Activated naive CD8-positive, alpha-beta T cell treated with anti-CD3 and anti-CD28 coated beads, Interleukin-2, amount 50 U/mL, for 24 hours (primary cell): ENCODE data around the gene PVALEF.
A peak's percentile ranks its signal among the peaks of the same experiment; 100 is the strongest.

Experiments
- ATAC-seq: fragments of 150-1000 bp; cut with Tn5 transposase; one replicate; pipeline ENCODE4 v1.10.0; 2021
- DNase-seq: peaks from one replicate; pipeline ENCODE4 v3.0.0; 2021
- H3K27ac Mint-ChIP-seq: one replicate; pipeline ENCODE4 v1.8.0; 2021; ENCODE audit warnings: mild to moderate bottlenecking, mixed read lengths
- H3K27me3 Mint-ChIP-seq: one replicate; pipeline ENCODE4 v1.8.0; 2021; ENCODE audit warnings: mixed read lengths
- H3K36me3 Mint-ChIP-seq: one replicate; pipeline ENCODE4 v1.8.0; 2021; ENCODE audit warnings: low read depth, mixed read lengths
- H3K4me1 Mint-ChIP-seq: one replicate; pipeline ENCODE4 v1.8.0; 2021; ENCODE audit warnings: mixed read lengths
- H3K4me3 Mint-ChIP-seq: one replicate; pipeline ENCODE4 v1.8.0; 2021; ENCODE audit warnings: mild to moderate bottlenecking, moderate library complexity, mixed read lengths
- H3K9me3 Mint-ChIP-seq: one replicate; pipeline ENCODE4 v1.8.0; 2021; ENCODE audit warnings: mixed read lengths

Gene PVALEF

GRCh38 chr17:81125573-81126081 lies 39.7 kb upstream of the PVALEF start:
- no peak for ATAC-seq
- no peaks in the 10 kb centered on the region for H3K36me3 Mint-ChIP-seq

GRCh38 chr17:81126281-81127132 lies 38.8 kb upstream of the PVALEF start:
- H3K4me1 Mint-ChIP-seq: no peaks in the 10 kb centered on the region
- H3K4me3 Mint-ChIP-seq: no peak overlapping the region
- DNase-seq: no peak
- H3K27ac Mint-ChIP-seq: no peak overlapping the region
- no peaks in the 10 kb centered on the region for H3K9me3 Mint-ChIP-seq
- ATAC-seq: no peak
- no peaks in the 10 kb centered on the region for H3K27me3 Mint-ChIP-seq
- H3K36me3 Mint-ChIP-seq: no peaks in the 10 kb centered on the region

More at GRCh38 chr17:81125573-81126081, 39.7 kb upstream of the PVALEF start:
- no peaks in the 10 kb centered on the region for H3K9me3 Mint-ChIP-seq
- no peaks in the 10 kb centered on the region for H3K27me3 Mint-ChIP-seq
- no peaks in the 10 kb centered on the region for H3K4me1 Mint-ChIP-seq
- no peak overlapping the region for H3K27ac Mint-ChIP-seq
- no peak overlapping the region for H3K4me3 Mint-ChIP-seq
- no peak for DNase-seq

- H3K27me3 Mint-ChIP-seq: no peaks in the 10 kb centered on the region
Measured at GRCh38 chr17:81127133-81127455, 38.2 kb upstream of the PVALEF start.

GRCh38 chr17:81127526-81128177 lies 37.7 kb upstream of the PVALEF start:
- H3K27ac Mint-ChIP-seq: no peak overlapping the region
- no peak overlapping the region for H3K4me3 Mint-ChIP-seq
- H3K4me1 Mint-ChIP-seq: no peaks in the 10 kb centered on the region
- H3K27me3 Mint-ChIP-seq: no peaks in the 10 kb centered on the region
- no peaks in the 10 kb centered on the region for H3K9me3 Mint-ChIP-seq
- no peak for DNase-seq
- no peaks in the 10 kb centered on the region for H3K36me3 Mint-ChIP-seq
- no peak for ATAC-seq

More at GRCh38 chr17:81127133-81127455, 38.2 kb upstream of the PVALEF start:
- no peaks in the 10 kb centered on the region for H3K9me3 Mint-ChIP-seq
- no peak overlapping the region for H3K27ac Mint-ChIP-seq
- no peak overlapping the region for H3K4me3 Mint-ChIP-seq
- H3K36me3 Mint-ChIP-seq: no peaks in the 10 kb centered on the region
- H3K4me1 Mint-ChIP-seq: no peaks in the 10 kb centered on the region
- no peak for ATAC-seq
- DNase-seq: no peak

GRCh38 chr17:81128338-81128737 lies 37.0 kb upstream of the PVALEF start:
- no peak for ATAC-seq

GRCh38 chr17:81128774-81129173 lies 36.5 kb upstream of the PVALEF start:
- Mint-ChIP-seq H3K4me1 (no peaks in the 10 kb centered on the region), H3K27ac (no peak overlapping the region), H3K36me3 (no peaks in the 10 kb centered on the region), H3K27me3 (no peaks in the 10 kb centered on the region), H3K4me3 (no peak overlapping the region), H3K9me3 (no peaks in the 10 kb centered on the region)
- ATAC-seq: no peak
- no peak for DNase-seq

More at GRCh38 chr17:81128338-81128737, 37.0 kb upstream of the PVALEF start:
- no peaks in the 10 kb centered on the region for H3K9me3 Mint-ChIP-seq
- DNase-seq: no peak
- H3K4me1 Mint-ChIP-seq: no peaks in the 10 kb centered on the region
- H3K4me3 Mint-ChIP-seq: no peak overlapping the region
- no peaks in the 10 kb centered on the region for H3K36me3 Mint-ChIP-seq
- H3K27me3 Mint-ChIP-seq: no peaks in the 10 kb centered on the region
- H3K27ac Mint-ChIP-seq: no peak overlapping the region

GRCh38 chr17:81129289-81129688 lies 36.0 kb upstream of the PVALEF start:
- Mint-ChIP-seq H3K4me3 (no peak overlapping the region), H3K27ac (no peak overlapping the region), H3K4me1 (no peaks in the 10 kb centered on the region), H3K27me3 (no peaks in the 10 kb centered on the region), H3K36me3 (no peaks in the 10 kb centered on the region), H3K9me3 (no peaks in the 10 kb centered on the region)
- ATAC-seq: peak; percentile 6
- DNase-seq: no peak

- no peak for DNase-seq
- Mint-ChIP-seq H3K36me3 (no peaks in the 10 kb centered on the region), H3K9me3 (no peaks in the 10 kb centered on the region), H3K27ac (no peak overlapping the region), H3K4me1 (no peaks in the 10 kb centered on the region), H3K4me3 (no peak overlapping the region), H3K27me3 (no peaks in the 10 kb centered on the region)
- no peak for ATAC-seq
Measured at GRCh38 chr17:81129711-81130367, 35.5 kb upstream of the PVALEF start.

- no peak for DNase-seq
- no peak overlapping the region for H3K4me3 Mint-ChIP-seq
- no peak overlapping the region for H3K27ac Mint-ChIP-seq
- no peaks in the 10 kb centered on the region for H3K4me1 Mint-ChIP-seq
- ATAC-seq: no peak
- H3K9me3 Mint-ChIP-seq: no peaks in the 10 kb centered on the region
- no peaks in the 10 kb centered on the region for H3K36me3 Mint-ChIP-seq
- H3K27me3 Mint-ChIP-seq: no peaks in the 10 kb centered on the region
Measured at GRCh38 chr17:81130385-81131361, 34.6 kb upstream of the PVALEF start.

GRCh38 chr17:81131486-81132196 lies 33.7 kb upstream of the PVALEF start:
- no peak overlapping the region for H3K4me3 Mint-ChIP-seq

GRCh38 chr17:81132197-81132540 lies 33.1 kb upstream of the PVALEF start:
- no peaks in the 10 kb centered on the region for H3K27me3 Mint-ChIP-seq

More at GRCh38 chr17:81131486-81132196, 33.7 kb upstream of the PVALEF start:
- ATAC-seq: no peak
- H3K27me3 Mint-ChIP-seq: no peaks in the 10 kb centered on the region
- H3K9me3 Mint-ChIP-seq: no peaks in the 10 kb centered on the region
- no peak for DNase-seq
- no peak overlapping the region for H3K27ac Mint-ChIP-seq
- H3K36me3 Mint-ChIP-seq: no peaks in the 10 kb centered on the region
- H3K4me1 Mint-ChIP-seq: no peaks in the 10 kb centered on the region

GRCh38 chr17:81132770-81133723 lies 32.3 kb upstream of the PVALEF start:
- DNase-seq (no peak), ATAC-seq (no peak)
- Mint-ChIP-seq H3K36me3 (no peaks in the 10 kb centered on the region), H3K27ac (no peak overlapping the region), H3K27me3 (no peaks in the 10 kb centered on the region), H3K4me3 (no peak overlapping the region), H3K4me1 (peaks cover under 1% of the 10 kb centered on the region), H3K9me3 (peaks cover 2% of the 10 kb centered on the region)

More at GRCh38 chr17:81132197-81132540, 33.1 kb upstream of the PVALEF start:
- Mint-ChIP-seq H3K27ac (no peak overlapping the region), H3K4me3 (no peak overlapping the region), H3K9me3 (no peaks in the 10 kb centered on the region), H3K36me3 (no peaks in the 10 kb centered on the region), H3K4me1 (no peaks in the 10 kb centered on the region)
- DNase-seq: no peak
- no peak for ATAC-seq
